Thyroid gland (tissue), 4 donors: Measurements from ENCODE around the gene FNBP1.

ENCODE experiments used
- POLR2A ChIP-seq, 2 donors: fragments of 450-650 bp; IDR thresholded peaks; one replicate each; pipeline ENCODE4 v1.6.1; 2017; ENCODE audit warnings: antibody characterized with exemption in 2 of 2, mild to moderate bottlenecking in 2 of 2, moderate library complexity in 1 of 2
- TF ChIP-seq, protein P1 (sequence below), 6 experiments: fragments of 200-600 bp in 3 of 6; fragments of 450-650 bp in 3 of 6; sonication (generic) in 3 of 6; IDR thresholded peaks; one replicate each; pipeline ENCODE4 v1.5.1; 2016 to 2019; ENCODE audit warnings: antibody characterized with exemption in 6 of 6, mild to moderate bottlenecking in 2 of 6, inconsistent platforms in 1 of 6, moderate library complexity in 1 of 6

DNA sequence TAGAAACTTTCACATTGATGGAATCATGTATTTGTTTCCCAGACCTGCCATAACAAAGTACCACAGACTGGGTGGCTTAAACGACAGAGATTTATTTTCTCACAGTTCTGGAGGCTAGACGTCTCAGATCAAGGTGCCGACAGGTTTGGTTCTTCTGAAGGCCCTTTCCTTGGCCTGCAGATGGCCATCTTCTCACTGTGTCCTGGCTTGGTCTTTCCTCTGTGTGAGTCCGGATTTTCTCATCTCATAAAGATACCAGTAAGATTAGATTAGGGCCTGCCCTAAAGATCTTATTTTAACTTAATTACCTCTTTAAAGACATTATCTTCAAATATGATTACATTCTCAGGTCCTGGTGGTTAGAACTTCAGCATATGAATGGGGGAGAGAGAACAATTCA lies 201.9 kb downstream of the FNBP1 start:
- TF ChIP-seq, protein P1, sequence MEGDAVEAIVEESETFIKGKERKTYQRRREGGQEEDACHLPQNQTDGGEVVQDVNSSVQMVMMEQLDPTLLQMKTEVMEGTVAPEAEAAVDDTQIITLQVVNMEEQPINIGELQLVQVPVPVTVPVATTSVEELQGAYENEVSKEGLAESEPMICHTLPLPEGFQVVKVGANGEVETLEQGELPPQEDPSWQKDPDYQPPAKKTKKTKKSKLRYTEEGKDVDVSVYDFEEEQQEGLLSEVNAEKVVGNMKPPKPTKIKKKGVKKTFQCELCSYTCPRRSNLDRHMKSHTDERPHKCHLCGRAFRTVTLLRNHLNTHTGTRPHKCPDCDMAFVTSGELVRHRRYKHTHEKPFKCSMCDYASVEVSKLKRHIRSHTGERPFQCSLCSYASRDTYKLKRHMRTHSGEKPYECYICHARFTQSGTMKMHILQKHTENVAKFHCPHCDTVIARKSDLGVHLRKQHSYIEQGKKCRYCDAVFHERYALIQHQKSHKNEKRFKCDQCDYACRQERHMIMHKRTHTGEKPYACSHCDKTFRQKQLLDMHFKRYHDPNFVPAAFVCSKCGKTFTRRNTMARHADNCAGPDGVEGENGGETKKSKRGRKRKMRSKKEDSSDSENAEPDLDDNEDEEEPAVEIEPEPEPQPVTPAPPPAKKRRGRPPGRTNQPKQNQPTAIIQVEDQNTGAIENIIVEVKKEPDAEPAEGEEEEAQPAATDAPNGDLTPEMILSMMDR (IDR thresholded peaks at IDR 0.05) = no peak
- no peak for TF ChIP-seq POLR2A (IDR thresholded peaks at IDR 0.05)
